Bronchial epithelial cell (primary cell): ENCODE results near the gene AUTS2. TPM values are rescaled to one million over a fixed set of nuclear protein-coding genes. Genes with fewer than 3 reads are reported as not detected.

ENCODE experiments used
- DNase-seq: peaks from one replicate; pipeline ENCODE4 v3.0.0-alpha.2; 2010; ENCODE audit warnings: low read depth
- FAIRE-seq: peaks from 2 replicates; lab custom pipeline; 2011; peaks lifted over from hg19 to GRCh38; lab: Jason Lieb, UNC
- H3K27me3 ChIP-seq: 2 replicates; pipeline ENCODE4 v1.5.1; 2011; ENCODE audit warnings: low read length; ENCODE audit not compliant: control insufficient read depth, insufficient read depth
- H3K36me3 ChIP-seq: 2 replicates; pipeline ENCODE4 v1.5.1; 2011; ENCODE audit warnings: low read length; ENCODE audit not compliant: control insufficient read depth, insufficient read depth
- H3K4me3 ChIP-seq: 2 replicates; pipeline ENCODE4 v1.5.1; 2011; ENCODE audit warnings: mild to moderate bottlenecking, low read depth, low read length, control low read depth
- total RNA-seq: library from RNA; depleted of rRNA; stranded (reverse); fragments of >200 nt; gene quantifications from 2 replicates; pipeline ENCODE4 v1.2.1, GENCODE V29; 2014
- TF ChIP-seq, protein P1 (sequence below): IDR thresholded peaks from 2 replicates; pipeline ENCODE4 v1.5.1; 2011; ENCODE audit warnings: mild to moderate bottlenecking, moderate library complexity, low read length, control low read depth, inconsistent platforms; ENCODE audit not compliant: insufficient read depth, severe bottlenecking

The AUTS2 gene
- total RNA-seq, 1 donor from 2014 or later, result 9.5 TPM

DNA sequence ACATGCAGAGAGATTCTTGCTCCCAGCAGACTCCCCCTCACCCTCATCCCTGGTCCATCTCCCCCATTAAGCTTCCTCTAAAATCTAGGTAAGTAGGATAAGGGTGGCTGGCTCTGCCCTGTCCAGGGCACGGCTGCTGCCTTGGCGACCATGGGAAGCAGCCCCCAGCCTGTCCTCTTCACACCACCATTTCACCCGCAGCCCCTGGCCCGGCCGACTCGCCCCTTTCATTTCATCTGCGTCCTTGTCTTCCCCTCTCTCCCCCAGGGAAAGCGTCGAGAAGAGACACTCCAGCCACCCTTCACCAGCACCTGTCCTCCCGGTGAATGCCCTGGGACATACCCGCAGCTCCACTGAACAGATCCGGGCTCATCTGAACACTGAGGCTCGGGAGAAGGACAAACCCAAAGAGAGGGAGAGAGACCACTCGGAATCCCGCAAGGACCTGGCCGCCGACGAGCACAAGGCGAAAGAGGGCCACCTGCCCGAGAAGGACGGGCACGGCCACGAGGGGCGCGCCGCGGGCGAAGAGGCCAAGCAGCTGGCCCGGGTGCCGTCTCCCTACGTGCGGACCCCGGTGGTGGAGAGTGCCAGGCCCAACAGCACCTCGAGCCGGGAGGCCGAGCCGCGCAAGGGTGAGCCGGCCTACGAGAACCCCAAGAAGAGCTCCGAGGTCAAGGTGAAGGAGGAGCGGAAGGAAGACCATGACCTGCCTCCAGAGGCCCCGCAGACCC, 1191.4 kb downstream of the AUTS2 start:
- Histone ChIP-seq H3K27me3 (no peaks in the 10 kb centered on the region), H3K4me3 (no peak overlapping the region), H3K36me3 (peaks cover 25% of the 10 kb centered on the region)
- TF ChIP-seq, protein P1, sequence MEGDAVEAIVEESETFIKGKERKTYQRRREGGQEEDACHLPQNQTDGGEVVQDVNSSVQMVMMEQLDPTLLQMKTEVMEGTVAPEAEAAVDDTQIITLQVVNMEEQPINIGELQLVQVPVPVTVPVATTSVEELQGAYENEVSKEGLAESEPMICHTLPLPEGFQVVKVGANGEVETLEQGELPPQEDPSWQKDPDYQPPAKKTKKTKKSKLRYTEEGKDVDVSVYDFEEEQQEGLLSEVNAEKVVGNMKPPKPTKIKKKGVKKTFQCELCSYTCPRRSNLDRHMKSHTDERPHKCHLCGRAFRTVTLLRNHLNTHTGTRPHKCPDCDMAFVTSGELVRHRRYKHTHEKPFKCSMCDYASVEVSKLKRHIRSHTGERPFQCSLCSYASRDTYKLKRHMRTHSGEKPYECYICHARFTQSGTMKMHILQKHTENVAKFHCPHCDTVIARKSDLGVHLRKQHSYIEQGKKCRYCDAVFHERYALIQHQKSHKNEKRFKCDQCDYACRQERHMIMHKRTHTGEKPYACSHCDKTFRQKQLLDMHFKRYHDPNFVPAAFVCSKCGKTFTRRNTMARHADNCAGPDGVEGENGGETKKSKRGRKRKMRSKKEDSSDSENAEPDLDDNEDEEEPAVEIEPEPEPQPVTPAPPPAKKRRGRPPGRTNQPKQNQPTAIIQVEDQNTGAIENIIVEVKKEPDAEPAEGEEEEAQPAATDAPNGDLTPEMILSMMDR, result no peak
- DNase-seq, result no peak
- FAIRE-seq, result no peak

GRCh38 chr7:70790215-70791073, 1192.2 kb downstream of the AUTS2 start:
- TF ChIP-seq, protein P1, result no peak
- no peak for DNase-seq
- Histone ChIP-seq H3K4me3 (no peak overlapping the region), H3K36me3 (peaks cover 25% of the 10 kb centered on the region), H3K27me3 (no peaks in the 10 kb centered on the region)
- FAIRE-seq, result no peak

- TF ChIP-seq, protein P1, result no peak
- Histone ChIP-seq H3K27me3 (no peaks in the 10 kb centered on the region), H3K4me3 (no peak overlapping the region), H3K36me3 (peaks cover 20% of the 10 kb centered on the region)
- no peak for DNase-seq
- no peak for FAIRE-seq
Observed at GRCh38 chr7:70791341-70791740, 1193.1 kb downstream of the AUTS2 start.

DNA sequence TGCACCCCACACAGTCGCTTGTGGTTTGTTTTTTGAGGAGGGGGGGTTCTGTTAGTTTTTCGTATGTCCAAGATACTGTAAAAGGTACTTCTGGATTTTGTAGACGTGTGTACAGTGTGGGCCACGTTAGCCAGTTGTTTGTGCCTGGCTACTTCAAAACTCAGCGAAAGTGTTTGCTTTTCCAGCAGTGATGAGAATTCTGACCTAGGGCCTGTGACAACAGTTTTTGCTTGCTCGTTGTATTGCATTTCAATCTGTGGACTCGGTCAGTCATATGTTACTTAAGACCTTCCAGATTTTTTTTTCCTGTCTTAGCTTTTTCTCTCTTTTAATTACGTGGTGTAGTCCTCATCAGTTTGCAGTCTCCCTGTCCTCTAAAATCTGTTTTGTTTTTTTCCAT, 1194.8 kb downstream of the AUTS2 start:
- DNase-seq (no peak), FAIRE-seq (no peak)
- H3K4me3 ChIP-seq, result no peak overlapping the region
- TF ChIP-seq, protein P1, result no peak
- peaks cover 11% of the 10 kb centered on the region for H3K36me3 ChIP-seq
- H3K27me3 ChIP-seq, result no peaks in the 10 kb centered on the region

DNA sequence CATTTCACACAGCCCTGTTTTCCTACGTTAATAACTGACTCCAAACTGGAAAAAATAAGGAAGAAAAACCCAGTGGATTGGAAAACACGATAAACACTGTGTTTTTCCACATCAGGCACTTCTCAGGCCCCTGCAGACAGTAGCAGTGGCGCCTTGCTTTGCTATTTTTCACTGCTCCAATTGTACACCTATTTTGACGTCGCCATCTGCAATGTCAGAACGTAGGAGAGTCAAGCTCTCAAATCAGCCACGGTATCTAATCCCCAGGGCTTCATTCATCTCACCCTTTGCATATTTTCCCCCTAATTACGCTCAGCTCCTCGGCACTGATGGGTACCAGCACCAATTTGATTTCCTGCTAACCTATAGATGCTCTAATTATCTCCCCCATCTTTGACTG, 1195.5 kb downstream of the AUTS2 start:
- Histone ChIP-seq H3K27me3 (no peaks in the 10 kb centered on the region), H3K36me3 (peaks cover 11% of the 10 kb centered on the region), H3K4me3 (no peak overlapping the region)
- no peak for FAIRE-seq
- DNase-seq, result no peak
- TF ChIP-seq, protein P1, result no peak
